ENCODE measurements around the gene N4BP2L1. TPM values are rescaled to one million over a fixed set of nuclear protein-coding genes. Genes with fewer than 3 reads are reported as not detected.
"Not testable (repeated sequence)": the region's sequence is repeated elsewhere in the genome, so short reads cannot be mapped to it uniquely, and the experiment has no call there.

N4BP2L1 gene
- total RNA-seq, 2 donors from 2014 or later, result 6.6 to 10.5 TPM

- DNase-seq, result no peak
- intact Hi-C loops (cut with DNase I, micrococcal nuclease), result no loop called here
- no peak for ATAC-seq
These were observed 19.0 kb downstream of the N4BP2L1 start for GRCh38 chr13:32409001-32409313.

GRCh38 chr13:32408296-32409000 lies 19.5 kb downstream of the N4BP2L1 start:
- no peak for ATAC-seq
- intact Hi-C loops (cut with DNase I, micrococcal nuclease), result no loop called here
- DNase-seq, result no peak

- intact Hi-C loops (cut with DNase I, micrococcal nuclease), result no loop called here
- DNase-seq (no peak), ATAC-seq (no peak)
These were observed 20.1 kb downstream of the N4BP2L1 start for GRCh38 chr13:32407854-32408253.

- intact Hi-C loops (cut with DNase I, micrococcal nuclease), result no loop called here
- ATAC-seq, result no peak
These were observed 24.8 kb downstream of the N4BP2L1 start for GRCh38 chr13:32403108-32403507.

GRCh38 chr13:32391101-32391619 lies 36.8 kb downstream of the N4BP2L1 start:
- ATAC-seq (no peak), DNase-seq (no peak)
- intact Hi-C loops (cut with DNase I, micrococcal nuclease), result no loop called here

More at GRCh38 chr13:32403108-32403507, 24.8 kb downstream of the N4BP2L1 start:
- DNase-seq, result no peak

- intact Hi-C loops (cut with DNase I, micrococcal nuclease), result no loop called here
- DNase-seq (no peak), ATAC-seq (no peak)
These were observed 37.4 kb downstream of the N4BP2L1 start for GRCh38 chr13:32390484-32390883.

- intact Hi-C loops (cut with DNase I, micrococcal nuclease), result no loop called here
- ATAC-seq (no peak), DNase-seq (no peak)
These were observed 37.9 kb downstream of the N4BP2L1 start for GRCh38 chr13:32390048-32390447.

GRCh38 chr13:32385410-32385809 lies 42.5 kb downstream of the N4BP2L1 start:
- intact Hi-C loops (cut with DNase I, micrococcal nuclease), result loop anchor here in 1 of 2 donors (10.0 kb wide), 1 partner anchor 179 kb away; no protein-coding TSS in a partner anchor
- ATAC-seq (no peak), DNase-seq (no peak)

- ATAC-seq (no peak), DNase-seq (no peak)
- intact Hi-C loops (cut with DNase I, micrococcal nuclease), result loop anchor here in 1 of 2 donors (10.0 kb wide), 1 partner anchor 180 kb away; no protein-coding TSS in a partner anchor
These were observed 43.2 kb downstream of the N4BP2L1 start for GRCh38 chr13:32384702-32385101.

- DNase-seq (no peak), ATAC-seq (no peak)
- intact Hi-C loops (cut with DNase I, micrococcal nuclease), result loop anchor here in 1 of 2 donors (10.0 kb wide), 1 partner anchor 181 kb away; no protein-coding TSS in a partner anchor
These were observed 43.9 kb downstream of the N4BP2L1 start for GRCh38 chr13:32383836-32384618.

GRCh38 chr13:32381539-32381938 lies 46.4 kb downstream of the N4BP2L1 start:
- ATAC-seq (peak; percentile 71), DNase-seq (no peak)
- intact Hi-C loops (cut with DNase I, micrococcal nuclease), result loop anchor here in 1 of 2 donors (10.0 kb wide), 1 partner anchor 183 kb away; no protein-coding TSS in a partner anchor

- no peak for DNase-seq
- ATAC-seq, result no peak
- intact Hi-C loops (cut with DNase I, micrococcal nuclease), result no loop called here
These were observed 49.9 kb downstream of the N4BP2L1 start for GRCh38 chr13:32378012-32378411.

- ATAC-seq (no peak), DNase-seq (no peak)
- intact Hi-C loops (cut with DNase I, micrococcal nuclease), result no loop called here
These were observed 51.1 kb downstream of the N4BP2L1 start for GRCh38 chr13:32376642-32377415.

GRCh38 chr13:32370805-32371204 lies 57.1 kb downstream of the N4BP2L1 start:
- no peak for ATAC-seq
- intact Hi-C loops (cut with DNase I, micrococcal nuclease), result no loop called here
- no peak for DNase-seq

GRCh38 chr13:32362574-32362973 lies 65.4 kb downstream of the N4BP2L1 start:
- ATAC-seq (no peak), DNase-seq (no peak)
- intact Hi-C loops (cut with DNase I, micrococcal nuclease), result no loop called here

GRCh38 chr13:32355935-32356334 lies 72.0 kb downstream of the N4BP2L1 start:
- ATAC-seq; intact Hi-C loops (cut with DNase I, micrococcal nuclease); DNase-seq: not testable (repeated sequence)

- intact Hi-C loops (cut with DNase I, micrococcal nuclease), result no loop called here
- ATAC-seq, result no peak
- DNase-seq, result no peak
These were observed 73.9 kb downstream of the N4BP2L1 start for GRCh38 chr13:32354040-32354439.

GRCh38 chr13:32350839-32351441 lies 77.0 kb downstream of the N4BP2L1 start:
- ATAC-seq; intact Hi-C loops (cut with DNase I, micrococcal nuclease); DNase-seq: not testable (repeated sequence)

All from left colon (tissue), 2 donors.